H1 (cell line): ENCODE measurements around the gene LRRC4C. TPM values are rescaled to one million over a fixed set of nuclear protein-coding genes. Genes with fewer than 3 reads are reported as not detected.

Source experiments
- CTCF ChIA-PET: fragments of 300-600 bp; sonication (Branson Sonifier 250); formaldehyde crosslinking; loops from one replicate; lab custom pipeline; 2021; ENCODE audit not compliant: partially characterized antibody; lab: Charles Lee
- POLR2A ChIA-PET: fragments of 300-600 bp; sonication (Branson Sonifier 250); formaldehyde crosslinking; loops from one replicate; lab custom pipeline; 2021; ENCODE audit warnings: inconsistent platforms; ENCODE audit not compliant: partially characterized antibody; lab: Charles Lee
- DNase-seq, 2 experiments: peaks; one replicate each; pipeline versions ENCODE4 v3.0.0 to v3.0.0-alpha.2; 2010 to 2022; ENCODE audit warnings: low spot score in 2 of 2, low read depth in 1 of 2, mixed read lengths in 1 of 2
- FAIRE-seq: peaks from 2 replicates; lab custom pipeline; 2011; peaks lifted over from hg19 to GRCh38; lab: Jason Lieb, UNC
- H2AFZ ChIP-seq: 2 replicates; pipeline ENCODE4 v1.8.1; 2012; ENCODE audit warnings: low read length, inconsistent platforms
- H2AK5ac ChIP-seq: 2 replicates; pipeline ENCODE4 v1.6.1; 2013; ENCODE audit warnings: low read depth, low read length
- H2BK120ac ChIP-seq: replicated peaks from 2 replicates; pipeline ENCODE3; 2013; ENCODE audit warnings: low read depth, low read length, inconsistent platforms
- H2BK12ac ChIP-seq: 2 replicates; pipeline ENCODE4 v1.6.1; 2013; ENCODE audit warnings: low read depth, low read length
- H2BK15ac ChIP-seq: 2 replicates; pipeline ENCODE4 v1.6.1; 2013; ENCODE audit warnings: low read length
- H2BK20ac ChIP-seq: 2 replicates; pipeline ENCODE4 v1.6.1; 2013; ENCODE audit warnings: low read length
- H2BK5ac ChIP-seq: 2 replicates; pipeline ENCODE4 v1.6.1; 2013; ENCODE audit warnings: low read depth, low read length
- H3K14ac ChIP-seq: 2 replicates; pipeline ENCODE4 v1.6.1; 2013; ENCODE audit warnings: inconsistent platforms; ENCODE audit not compliant: insufficient read length
- H3K18ac ChIP-seq: 2 replicates; pipeline ENCODE4 v1.6.1; 2013; ENCODE audit warnings: low read length; ENCODE audit errors: extremely low read depth
- H3K23ac ChIP-seq: 2 replicates; pipeline ENCODE4 v1.6.1; 2013; ENCODE audit warnings: inconsistent platforms; ENCODE audit not compliant: insufficient read length
- H3K23me2 ChIP-seq: 2 replicates; pipeline ENCODE4 v1.6.1; 2013; ENCODE audit warnings: low read depth, low read length
- H3K27ac ChIP-seq: 2 replicates; pipeline ENCODE4 v1.6.1; 2011; ENCODE audit warnings: low read depth, low read length, inconsistent platforms
- H3K27me3 ChIP-seq, 4 experiments: replicated peaks in 1 of 4; 1 replicate in 1 of 4; 2 replicates in 3 of 4; pipeline versions ENCODE4 v1.6.1 to v1.8.1; 2011 to 2013; ENCODE audit warnings: low read length in 3 of 4, mild to moderate bottlenecking in 3 of 4, inconsistent platforms in 2 of 4, mixed read lengths in 2 of 4, moderate library complexity in 1 of 4; ENCODE audit not compliant: control insufficient read depth in 3 of 4, insufficient read depth in 3 of 4; ENCODE audit errors: extremely low read depth in 1 of 4
- H3K36me3 ChIP-seq, 4 experiments: 2 replicates each; pipeline versions ENCODE4 v1.6.1 to v1.8.1; 2011 to 2013; ENCODE audit warnings: mild to moderate bottlenecking in 4 of 4, low read length in 3 of 4, moderate library complexity in 2 of 4, control low read depth in 1 of 4, inconsistent platforms in 1 of 4; ENCODE audit not compliant: insufficient read depth in 4 of 4, control insufficient read depth in 2 of 4
- H3K4ac ChIP-seq: replicated peaks from 2 replicates; pipeline ENCODE3; 2013; ENCODE audit warnings: low read length, low read depth, mixed read lengths, inconsistent platforms; ENCODE audit not compliant: insufficient read length
- H3K4me1 ChIP-seq, 4 experiments: replicated peaks in 1 of 4; 1 replicate in 1 of 4; 2 replicates in 3 of 4; pipeline versions ENCODE4 v1.6.1 to v1.8.1; 2011 to 2013; ENCODE audit warnings: low read length in 3 of 4, inconsistent platforms in 2 of 4, mixed read lengths in 1 of 4; ENCODE audit not compliant: insufficient read depth in 4 of 4, control insufficient read depth in 3 of 4
- H3K4me2 ChIP-seq, 2 experiments: 2 replicates each; pipeline versions ENCODE4 v1.6.1 to v1.8.1; 2011 to 2013; ENCODE audit warnings: low read depth in 2 of 2, low read length in 2 of 2, control low read depth in 1 of 2, inconsistent platforms in 1 of 2, mild to moderate bottlenecking in 1 of 2; ENCODE audit not compliant: insufficient read depth in 1 of 2
- H3K4me3 ChIP-seq, 4 experiments: fragments of 200-600, 300-600 bp in 1 of 4; sonication (generic), shearing (Covaris generic), sonication (Bioruptor Twin) in 1 of 4; 2 replicates each; pipeline versions ENCODE4 v1.5.1 to v1.8.1; 2011 to 2016; ENCODE audit warnings: low read length in 4 of 4, low read depth in 3 of 4, control low read depth in 2 of 4, inconsistent platforms in 2 of 4, mild to moderate bottlenecking in 2 of 4, mixed read lengths in 1 of 4, moderate library complexity in 1 of 4; ENCODE audit not compliant: insufficient read depth in 2 of 4; ENCODE audit errors: extremely low read depth in 1 of 4
- H3K56ac ChIP-seq: replicated peaks from 2 replicates; pipeline ENCODE3; 2013; ENCODE audit warnings: low read depth, mild to moderate bottlenecking, mixed read lengths, low read length, inconsistent platforms; ENCODE audit not compliant: insufficient read length
- H3K79me1 ChIP-seq: 2 replicates; pipeline ENCODE4 v1.6.1; 2013; ENCODE audit warnings: low read depth, low read length, control low read depth
- H3K79me2 ChIP-seq, 2 experiments: 2 replicates each; pipeline versions ENCODE4 v1.6.1 to v1.8.1; 2012 to 2013; ENCODE audit warnings: low read length in 2 of 2, mild to moderate bottlenecking in 2 of 2, inconsistent platforms in 1 of 2; ENCODE audit not compliant: insufficient read depth in 2 of 2, control insufficient read depth in 1 of 2
- H3K9ac ChIP-seq, 4 experiments: replicated peaks in 1 of 4; 1 replicate in 1 of 4; 2 replicates in 3 of 4; pipeline versions ENCODE4 v1.6.1 to v1.8.1; 2011 to 2013; ENCODE audit warnings: low read depth in 3 of 4, low read length in 3 of 4, control low read depth in 2 of 4, mild to moderate bottlenecking in 2 of 4, moderate library complexity in 2 of 4, inconsistent platforms in 1 of 4; ENCODE audit errors: extremely low read depth in 1 of 4
- H3K9me3 ChIP-seq, 2 experiments: 2 replicates each; pipeline versions ENCODE4 v1.6.1 to v1.8.1; 2012 to 2013; ENCODE audit warnings: mild to moderate bottlenecking in 2 of 2, moderate library complexity in 2 of 2, control low read depth in 1 of 2, inconsistent platforms in 1 of 2, low read depth in 1 of 2, low read length in 1 of 2, mixed read lengths in 1 of 2; ENCODE audit not compliant: insufficient read depth in 2 of 2
- H4K20me1 ChIP-seq, 2 experiments: replicated peaks in 1 of 2; 2 replicates each; pipeline versions ENCODE3 to v1.8.1; 2011 to 2013; ENCODE audit warnings: inconsistent platforms in 2 of 2, low read length in 2 of 2, mild to moderate bottlenecking in 1 of 2; ENCODE audit not compliant: insufficient read depth in 2 of 2, control insufficient read depth in 1 of 2
- H4K5ac ChIP-seq: 2 replicates; pipeline ENCODE4 v1.6.1; 2013; ENCODE audit warnings: low read length, low read depth, mixed read lengths, inconsistent platforms; ENCODE audit not compliant: insufficient read length
- H4K8ac ChIP-seq: 2 replicates; pipeline ENCODE4 v1.8.0; 2013; ENCODE audit warnings: mild to moderate bottlenecking, moderate library complexity, low read length, inconsistent platforms; ENCODE audit not compliant: insufficient read depth; ENCODE audit errors: extremely low read depth
- H4K91ac ChIP-seq: replicated peaks from 2 replicates; pipeline ENCODE3; 2013; ENCODE audit warnings: low read length, mixed read lengths, inconsistent platforms; ENCODE audit not compliant: insufficient read length
- BCL11A ChIP-seq, 2 experiments: IDR thresholded peaks; one replicate each; pipeline ENCODE4 v1.6.1; 2011; ENCODE audit warnings: low read depth in 2 of 2, low read length in 2 of 2, mild to moderate bottlenecking in 2 of 2
- CBX5 ChIP-seq: fragments of 300-800, 300-1000 bp; sonication (generic); IDR thresholded peaks from 2 replicates; pipeline ENCODE4 v1.7.1; 2016; ENCODE audit warnings: antibody characterized with exemption, low read length, low read depth
- CREB1 ChIP-seq: IDR thresholded peaks from 2 replicates; pipeline ENCODE4 v1.6.1; 2012; ENCODE audit warnings: inconsistent platforms
- CTBP2 ChIP-seq: IDR thresholded peaks from 2 replicates; pipeline ENCODE4 v1.7.0; 2011; ENCODE audit warnings: borderline replicate concordance, mild to moderate bottlenecking, moderate library complexity, mixed read lengths, low read length; ENCODE audit not compliant: insufficient read depth, insufficient read length
- FOSL1 ChIP-seq: IDR thresholded peaks from 2 replicates; pipeline ENCODE4 v1.6.1; 2011; ENCODE audit warnings: mild to moderate bottlenecking, low read depth, low read length, moderate library complexity; ENCODE audit not compliant: insufficient read depth
- JUN ChIP-seq: IDR thresholded peaks from 2 replicates; pipeline ENCODE4 v1.6.1; 2011; ENCODE audit warnings: low read depth, mild to moderate bottlenecking, improper control_type of control experiment, low read length
- KDM4A ChIP-seq: IDR thresholded peaks from one replicate; pipeline ENCODE4 v1.7.1; 2012; ENCODE audit warnings: low read depth, mild to moderate bottlenecking, moderate library complexity, low read length, inconsistent platforms; ENCODE audit not compliant: severe bottlenecking
- NRF1 ChIP-seq: IDR thresholded peaks from 2 replicates; pipeline ENCODE4 v1.6.1; 2011; ENCODE audit warnings: mild to moderate bottlenecking, low read depth, low read length, improper control_type of control experiment
- POLR2A ChIP-seq, 2 experiments: IDR thresholded peaks; 1 replicate in 1 of 2; 2 replicates in 1 of 2; pipeline ENCODE4 v1.6.1; 2011; ENCODE audit warnings: low read depth in 2 of 2, low read length in 2 of 2, mild to moderate bottlenecking in 2 of 2; ENCODE audit errors: control extremely low read depth in 1 of 2
- POU5F1 ChIP-seq: IDR thresholded peaks from 2 replicates; pipeline ENCODE4 v1.6.1; 2011; ENCODE audit warnings: low read depth, mild to moderate bottlenecking, low read length, moderate library complexity
- SP2 ChIP-seq: IDR thresholded peaks from 2 replicates; pipeline ENCODE4 v1.6.1; 2012; ENCODE audit warnings: mild to moderate bottlenecking, low read length, inconsistent platforms
- ZNF274 ChIP-seq: IDR thresholded peaks from 2 replicates; pipeline ENCODE4 v1.7.0; 2012; ENCODE audit warnings: low read length, borderline replicate concordance; ENCODE audit errors: extremely low read depth
- polyA plus RNA-seq, 7 experiments: library from polyadenylated mRNA; depleted of rRNA in 3 of 7; stranded (reverse) in 5 of 7; unstranded in 2 of 7; fragments of >200 nt in 5 of 7; fragments of 200-250 nt in 2 of 7; gene quantifications; 1 replicate in 5 of 7; 2 replicates in 1 of 7; 4 replicates in 1 of 7; pipeline versions ENCODE4 v1.2.1 to v1.2.3, GENCODE V29; 2011 to 2013; ENCODE audit warnings: missing spikeins in 2 of 7, mixed read lengths in 2 of 7
- total RNA-seq: library from RNA; stranded (reverse); fragmentation: NEBNext Ultra II Directional; extraction: Animal tissue kit (Norgen Biotek cat#: 25700); gene quantifications from 2 replicates; pipeline ENCODE4 v1.2.1, GENCODE V29; 2021
- TF ChIP-seq, protein P1 (sequence below): IDR thresholded peaks from 2 replicates; pipeline ENCODE4 v1.6.1; 2012; ENCODE audit warnings: inconsistent platforms

Gene LRRC4C
- total and polyA plus RNA-seq, 2 of the 8 experiments (the other 6 are each of a cell fraction or from before 2014, with no cell fraction given) = 0.23 to 2.2 TPM

- Histone ChIP-seq H3K27ac (no peak overlapping the region), H3K4me1 (peaks cover 3 to 9% (median 8%) of the 10 kb centered on the region in 4 experiments; a peak in 4 of 7 replicates), H3K27me3 (peaks cover 17 to 49% (median 45%) of the 10 kb centered on the region in 4 experiments), H3K4ac (no peak overlapping the region), H4K20me1 (peaks cover under 1 to 2% of the 10 kb centered on the region in 2 experiments), H2AK5ac (no peak overlapping the region), H2BK120ac (no peak overlapping the region), H3K56ac (no peak overlapping the region), H2BK5ac (no peak overlapping the region), H3K23ac (no peak overlapping the region), H3K18ac (no peak overlapping the region), H3K9ac (no peak overlapping the region), H2BK20ac (no peak overlapping the region), H3K4me2 (no peak overlapping the region), H2BK12ac (no peak overlapping the region), H3K36me3 (no peaks in the 10 kb centered on the region), H3K9me3 (no peaks in the 10 kb centered on the region), H3K79me2 (no peaks in the 10 kb centered on the region), H3K4me3 (no peak overlapping the region), H3K79me1 (no peaks in the 10 kb centered on the region), H2BK15ac (no peak overlapping the region), H4K91ac (no peak overlapping the region), H2AFZ (no peak overlapping the region), H3K14ac (no peak overlapping the region), H3K23me2 (no peaks in the 10 kb centered on the region), H4K5ac (no peak overlapping the region), H4K8ac (no peak overlapping the region)
- ChIA-PET POLR2A (no interaction called here), CTCF (no interaction called here)
- DNase-seq = no peak
- FAIRE-seq = no peak
- TF ChIP-seq POU5F1 (no peak), CREB1 (no peak), KDM4A (no peak), BCL11A (IDR thresholded peaks at IDR 0.05; ENCODE audit: low read depth in 2 of 2, low read length in 2 of 2) (no peak), ZNF274 (no peak), CTBP2 (no peak), POLR2A (IDR thresholded peaks at IDR 0.05; ENCODE audit: control extremely low read depth in 1 of 2, low read depth in 2 of 2, low read length in 2 of 2) (no peak), CBX5 (no peak), JUN (no peak), SP2 (no peak), NRF1 (no peak), FOSL1 (no peak)
- TF ChIP-seq, protein P1, sequence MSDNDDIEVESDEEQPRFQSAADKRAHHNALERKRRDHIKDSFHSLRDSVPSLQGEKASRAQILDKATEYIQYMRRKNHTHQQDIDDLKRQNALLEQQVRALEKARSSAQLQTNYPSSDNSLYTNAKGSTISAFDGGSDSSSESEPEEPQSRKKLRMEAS = no peak
Observed at GRCh38 chr11:40207416-40207815, 1252.0 kb downstream of the LRRC4C start.
